SKM-1 (cell line): ENCODE data around the gene TARP.
"Not testable (repeated sequence)": the region's sequence is repeated elsewhere in the genome, so short reads cannot be mapped to it uniquely, and the experiment has no call there.

Experiments used
- DNase-seq: peaks from one replicate; lab custom pipeline; 2025; ENCODE audit not compliant: unreplicated experiment; lab: John Stamatoyannopoulos, UW

TARP gene

GRCh38 chr7:38262545-38262944 is 10.9 kb downstream of the TARP start:
- DNase-seq = no peak

DNA sequence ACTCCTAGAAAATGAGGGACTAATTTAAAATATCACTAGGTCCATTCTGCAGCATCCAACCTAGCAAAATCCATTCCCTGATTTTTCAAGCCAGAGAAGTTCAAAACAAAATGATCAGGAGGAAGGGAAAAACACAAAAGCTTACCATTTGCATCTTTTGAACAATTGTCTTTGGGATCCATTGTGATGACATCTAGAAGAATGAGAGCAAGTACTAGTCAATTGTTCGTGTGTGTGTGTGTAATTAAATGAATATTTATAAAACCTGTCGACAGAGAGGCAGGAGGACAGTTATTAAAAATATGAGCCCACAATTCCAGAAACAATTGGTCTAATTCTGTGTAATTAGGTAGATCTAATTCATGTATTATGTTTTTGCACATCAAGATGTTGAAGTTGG is 11.4 kb downstream of the TARP start:
- not testable (repeated sequence) for DNase-seq

DNA sequence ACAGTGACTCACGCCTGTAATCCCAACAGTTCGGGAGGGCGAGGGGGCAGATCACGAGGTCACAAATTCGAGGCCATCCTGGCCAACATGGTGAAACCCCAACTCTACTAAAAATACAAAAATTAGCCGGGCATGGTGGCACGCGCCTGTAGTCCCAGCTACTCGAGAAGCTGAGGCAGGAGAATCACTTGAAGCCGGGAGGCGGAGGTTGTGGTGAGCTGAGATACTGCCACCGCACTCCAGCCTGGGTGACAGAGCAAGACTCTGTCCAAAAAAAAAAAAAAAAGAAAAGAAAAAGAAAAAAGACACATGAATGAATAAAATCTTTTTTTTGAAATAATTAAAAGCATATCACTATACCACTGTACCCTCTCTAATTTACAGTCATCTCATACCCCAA is 11.8 kb downstream of the TARP start:
- not testable (repeated sequence) for DNase-seq

DNA sequence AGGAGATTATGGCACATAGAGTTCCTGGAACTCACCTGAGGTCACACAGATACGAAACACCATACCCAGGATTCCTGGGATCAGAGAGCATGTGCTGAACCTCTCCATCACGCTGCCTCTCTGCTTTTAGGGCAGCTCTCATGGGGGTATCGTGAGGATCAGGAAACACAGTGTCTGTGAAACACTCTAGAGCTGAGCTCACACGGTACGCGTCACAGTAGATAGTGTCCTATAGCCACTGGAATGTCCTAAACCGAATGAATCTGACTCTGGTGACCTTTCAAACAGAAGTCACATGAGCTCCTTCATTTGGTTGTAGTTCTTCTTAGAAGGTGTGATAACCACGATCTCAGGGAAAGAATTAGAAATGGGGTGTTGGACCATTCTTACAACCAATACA is 14.3 kb downstream of the TARP start:
- DNase-seq = not testable (repeated sequence)

DNA sequence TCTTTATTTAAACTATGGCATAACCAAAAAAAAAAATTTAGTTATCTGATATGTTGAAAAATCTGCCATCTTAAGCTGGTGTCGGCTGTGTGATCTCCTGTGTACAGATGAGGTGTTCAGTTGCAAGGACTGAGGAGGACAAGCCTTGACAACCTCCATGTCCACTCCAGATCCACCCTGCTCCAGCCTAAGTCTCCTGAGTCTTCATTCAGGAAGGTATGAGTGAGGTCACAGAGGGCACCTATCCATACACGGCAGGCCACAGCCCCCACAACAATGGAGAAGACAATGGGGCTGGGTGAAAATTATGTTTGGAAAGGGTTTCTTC is 16.1 kb downstream of the TARP start:
- DNase-seq = no peak

- peak; percentile 29 for DNase-seq
Measured at GRCh38 chr7:38249849-38250248, 23.6 kb downstream of the TARP start.

- DNase-seq = no peak
Measured at GRCh38 chr7:38248069-38248567, 25.3 kb downstream of the TARP start.

- DNase-seq = no peak
Measured at GRCh38 chr7:38245409-38245977, 27.9 kb downstream of the TARP start.

DNA sequence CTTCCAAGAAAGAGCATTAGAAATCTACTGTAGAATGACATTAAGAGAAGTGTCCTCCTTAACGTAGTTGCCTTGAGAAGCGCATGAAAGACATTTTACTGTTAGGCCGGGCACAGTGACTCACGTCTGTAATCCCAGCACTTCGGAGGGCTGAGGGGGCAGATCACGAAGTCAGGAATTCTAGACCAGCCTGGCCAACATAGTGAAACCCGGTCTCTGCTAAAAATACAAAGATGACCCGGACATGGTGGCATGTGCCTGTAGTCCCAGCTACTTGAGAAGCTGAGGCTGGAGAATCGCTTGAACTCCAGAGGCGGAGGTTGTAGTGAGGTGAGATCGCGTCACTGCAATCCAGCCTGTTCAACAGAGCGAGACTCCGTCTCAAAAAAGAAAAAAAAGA is 28.9 kb downstream of the TARP start:
- DNase-seq = no peak

DNA sequence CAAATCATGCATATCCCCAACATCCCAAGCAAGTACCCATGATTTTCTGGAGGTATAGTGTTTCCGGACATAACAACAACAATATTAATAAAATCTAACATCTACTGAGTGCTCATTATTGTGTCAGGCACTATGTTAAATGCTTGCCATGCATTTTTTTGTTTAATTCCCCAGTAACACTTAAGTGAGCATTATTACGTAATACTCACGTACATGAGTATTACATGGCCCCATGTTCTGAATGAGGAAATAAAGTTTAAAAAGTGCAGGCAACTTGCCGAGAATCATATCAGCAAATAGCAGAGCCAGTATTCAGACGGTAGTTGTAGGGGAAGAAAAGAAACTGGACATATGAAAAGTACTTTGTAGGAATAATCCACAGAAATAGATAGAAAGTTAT is 30.1 kb downstream of the TARP start:
- not testable (repeated sequence) for DNase-seq

DNA sequence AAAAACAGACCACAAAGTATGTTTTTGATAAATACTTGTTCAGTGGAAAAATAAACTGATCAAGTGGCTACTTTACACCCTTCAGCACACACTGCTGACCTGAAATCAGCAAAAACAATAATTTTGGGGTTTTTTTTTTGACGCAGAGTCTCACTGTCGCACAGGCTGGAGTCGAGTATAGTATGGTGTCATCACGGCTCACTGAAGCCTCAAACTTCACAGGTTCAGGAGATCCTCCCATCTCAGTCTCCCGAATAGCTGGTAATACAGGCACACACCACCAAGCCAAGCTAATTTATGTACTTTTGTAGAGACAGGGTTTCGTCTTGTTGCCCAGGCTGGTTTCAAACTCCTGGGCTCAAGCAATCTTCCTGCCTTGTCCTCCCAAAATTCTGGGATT is 30.6 kb downstream of the TARP start:
- DNase-seq = no peak

DNA sequence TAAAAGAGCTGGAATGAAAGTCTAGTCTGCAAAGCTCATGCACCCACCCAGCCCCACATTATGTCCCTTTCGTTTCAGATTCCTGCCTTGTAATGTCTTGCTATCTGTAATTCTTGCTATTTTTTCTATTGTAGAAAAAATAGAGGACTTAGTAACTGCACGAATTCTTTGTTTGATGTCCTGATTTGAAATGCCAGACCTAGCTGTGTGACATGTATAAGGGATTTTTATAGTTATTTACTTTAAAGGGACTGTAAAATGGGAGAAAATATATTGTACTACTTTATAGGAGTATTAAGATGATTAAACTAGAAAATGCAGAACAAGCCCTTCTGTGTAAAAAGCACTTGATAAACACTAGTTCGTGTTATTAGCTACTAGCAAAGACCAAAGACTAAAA is 32.4 kb downstream of the TARP start:
- DNase-seq = no peak

GRCh38 chr7:38239129-38239528 is 34.3 kb downstream of the TARP start:
- DNase-seq = not testable (repeated sequence)

GRCh38 chr7:38235606-38236005 is 37.8 kb downstream of the TARP start:
- no peak for DNase-seq

GRCh38 chr7:38234759-38235158 is 38.7 kb downstream of the TARP start:
- not testable (repeated sequence) for DNase-seq

- peak; percentile 77 for DNase-seq
Measured at GRCh38 chr7:38232502-38233366, 40.7 kb downstream of the TARP start.

DNA sequence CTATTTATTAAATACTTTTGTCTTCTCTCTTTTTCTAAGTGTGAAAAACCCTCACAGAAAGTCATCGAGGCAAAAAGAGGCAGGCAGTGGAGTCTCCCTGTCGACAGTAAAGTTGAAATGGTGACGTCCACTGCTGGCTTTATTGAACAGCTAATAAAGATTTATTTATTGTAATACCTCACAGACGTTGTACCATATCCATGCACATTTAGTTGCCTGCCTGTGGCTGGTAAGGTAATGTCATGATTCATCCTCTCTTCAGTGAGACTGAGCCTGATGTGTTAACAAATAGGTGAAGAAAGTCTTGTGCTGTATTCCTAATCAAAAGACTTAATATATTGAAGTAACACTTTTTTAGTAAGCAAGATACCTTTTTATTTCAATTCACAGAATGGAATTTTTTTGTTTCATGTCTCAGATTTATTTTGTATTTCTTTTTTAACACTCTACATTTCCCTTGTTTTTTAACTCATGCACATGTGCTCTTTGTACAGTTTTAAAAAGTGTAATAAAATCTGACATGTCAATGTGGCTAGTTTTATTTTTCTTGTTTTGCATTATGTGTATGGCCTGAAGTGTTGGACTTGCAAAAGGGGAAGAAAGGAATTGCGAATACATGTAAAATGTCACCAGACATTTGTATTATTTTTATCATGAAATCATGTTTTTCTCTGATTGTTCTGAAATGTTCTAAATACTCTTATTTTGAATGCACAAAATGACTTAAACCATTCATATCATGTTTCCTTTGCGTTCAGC is 43.4 kb downstream of the TARP start:
- no peak for DNase-seq

DNA sequence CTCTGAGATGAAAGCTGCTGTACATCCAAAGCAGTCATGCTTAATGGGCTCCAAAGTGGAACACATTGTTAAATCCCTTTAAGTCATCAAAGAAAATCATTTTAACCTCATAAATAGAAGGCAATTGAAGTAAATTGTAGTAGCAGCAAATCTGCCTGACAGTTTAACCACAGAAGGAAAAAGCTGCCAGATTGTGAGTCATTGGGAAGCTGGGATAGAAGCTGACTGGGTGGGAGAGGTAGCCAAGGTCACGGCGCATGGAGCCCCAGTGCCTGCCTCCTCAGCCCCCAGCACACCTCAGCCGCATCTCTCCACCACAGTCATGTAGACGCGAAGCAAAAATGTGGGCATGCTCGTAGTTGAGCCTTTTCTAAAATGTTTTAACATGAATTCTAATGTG is 44.0 kb downstream of the TARP start:
- DNase-seq = no peak

- no peak for DNase-seq
Measured at GRCh38 chr7:38224392-38224791, 49.0 kb downstream of the TARP start.

DNA sequence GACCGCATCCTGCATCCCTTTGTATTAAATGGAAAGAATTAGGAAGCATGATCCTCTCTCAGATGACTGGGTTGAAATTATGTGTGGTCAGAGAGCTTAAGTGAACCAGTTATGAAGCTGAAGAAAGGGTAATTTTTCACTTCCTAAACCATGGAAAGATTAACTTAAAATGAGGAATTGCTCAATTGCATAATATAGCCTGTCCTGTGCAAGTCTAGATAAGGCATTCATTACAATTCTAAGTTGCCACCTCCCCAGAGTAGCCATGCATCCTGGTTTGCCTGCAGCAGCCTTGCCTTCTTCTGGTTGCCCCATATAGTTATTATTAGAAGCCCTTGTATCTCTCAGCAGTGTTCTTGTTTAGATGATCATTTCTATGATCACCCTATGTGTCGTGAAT is 50.1 kb downstream of the TARP start:
- peak; percentile 58 for DNase-seq

DNA sequence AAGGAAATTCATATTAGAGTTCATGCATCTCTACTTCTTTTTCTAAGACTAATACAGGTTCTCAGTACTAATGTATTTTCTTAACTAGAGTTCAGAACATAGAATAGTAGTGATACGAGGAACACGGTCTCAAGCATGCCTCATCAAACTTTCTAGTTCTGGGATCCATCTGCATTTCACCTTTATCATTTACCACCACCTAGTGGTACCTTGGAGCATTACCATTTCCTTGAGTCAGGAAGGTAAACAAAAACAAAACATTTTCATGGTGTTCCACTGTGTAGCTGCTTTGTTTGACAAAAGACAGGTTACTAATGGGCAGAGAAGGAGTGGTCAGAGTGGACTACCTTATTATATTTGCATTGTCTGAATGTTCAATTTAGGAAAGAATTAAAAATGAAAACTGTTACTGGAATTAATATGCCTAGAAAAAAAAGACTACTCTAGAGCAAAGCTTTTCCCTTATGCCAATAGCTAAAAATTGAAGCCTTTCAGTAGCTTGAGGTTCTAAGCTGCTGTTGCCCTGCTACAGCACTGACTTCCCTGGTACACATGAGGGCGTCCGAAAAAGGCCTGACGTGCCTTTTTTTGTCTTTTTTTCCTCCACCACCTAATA is 50.8 kb downstream of the TARP start:
- DNase-seq = peak; percentile 44
